Left cardiac atrium (tissue), 4 donors: ENCODE results near the gene MAPK9. TPM values are rescaled to one million over a fixed set of nuclear protein-coding genes. Genes with fewer than 3 reads are reported as not detected.
A peak's percentile ranks its signal among the peaks of the same experiment; 100 is the strongest.

ENCODE experiments used
- ATAC-seq, 2 donors: fragments of 200-7000 bp; cut with Tn5 transposase; one replicate each; pipeline ENCODE4 v1.9.1; 2020; ENCODE audit warnings: mild to moderate bottlenecking in 2 of 2, moderate library complexity in 2 of 2
- DNase-seq: peaks from one replicate; pipeline ENCODE4 v3.0.0-alpha.2; 2020
- intact Hi-C, 2 donors: fragments of 100-400 bp; cut with DNase I; formaldehyde crosslinking; loops; one replicate each; pipeline versions ENCODE4 v1.14.1 to v1.15.1; 2022 to 2023
- total RNA-seq, 2 donors: library from RNA; stranded (reverse); fragmentation: NEBNext Ultra II Directional; extraction: Animal tissue kit (Norgen Biotek cat#: 25700); gene quantifications; one replicate each; pipeline ENCODE4 v1.2.1, GENCODE V29; 2021
- donor health status: DM: no; HTN: yes; CAD: no.
- donor health status: DM: no; HTN: yes; CAD: no; lungs with severe emphysema.
- donor health status: DM: yes; HTN: yes; CAD: no.
- donor health status: Dilated cardiomyopathy.

The MAPK9 gene
- total RNA-seq, 2 donors from 2014 or later = 33.8 to 38.8 TPM

GRCh38 chr5:180253036-180253824 is 38.7 kb downstream of the MAPK9 start:
- ATAC-seq = no peak
- DNase-seq = no peak
- intact Hi-C loops = no loop called here

GRCh38 chr5:180251887-180252286 is 40.0 kb downstream of the MAPK9 start:
- ATAC-seq (no peak), DNase-seq (no peak)
- intact Hi-C loops = no loop called here

GRCh38 chr5:180251141-180251540 is 40.7 kb downstream of the MAPK9 start:
- peak in 1 of 2 donors; percentile 53 for ATAC-seq
- intact Hi-C loops = no loop called here
- DNase-seq = no peak

GRCh38 chr5:180250329-180250728 is 41.6 kb downstream of the MAPK9 start:
- intact Hi-C loops = no loop called here
- no peak for ATAC-seq
- no peak for DNase-seq

DNA sequence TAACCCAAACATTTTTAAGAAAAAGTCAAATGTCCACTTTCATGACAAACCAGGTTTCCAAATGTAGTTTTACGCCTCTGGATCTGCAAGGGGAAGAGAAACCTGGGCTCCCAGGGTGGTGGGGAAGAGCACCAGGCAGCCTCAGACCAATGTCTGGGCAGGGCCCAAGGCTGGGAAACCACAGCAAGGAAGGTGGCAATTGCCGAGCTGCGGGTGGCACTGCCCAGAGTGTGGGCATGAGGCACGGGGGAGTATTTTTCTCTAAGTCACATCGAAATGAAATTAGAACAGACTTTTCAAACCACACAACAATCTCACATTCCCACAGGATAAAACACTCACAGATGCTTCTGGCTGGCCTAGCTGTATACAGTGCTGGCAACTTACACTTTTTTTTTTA is 50.3 kb downstream of the MAPK9 start:
- DNase-seq (no peak), ATAC-seq (no peak)
- intact Hi-C loops = no loop called here

DNA sequence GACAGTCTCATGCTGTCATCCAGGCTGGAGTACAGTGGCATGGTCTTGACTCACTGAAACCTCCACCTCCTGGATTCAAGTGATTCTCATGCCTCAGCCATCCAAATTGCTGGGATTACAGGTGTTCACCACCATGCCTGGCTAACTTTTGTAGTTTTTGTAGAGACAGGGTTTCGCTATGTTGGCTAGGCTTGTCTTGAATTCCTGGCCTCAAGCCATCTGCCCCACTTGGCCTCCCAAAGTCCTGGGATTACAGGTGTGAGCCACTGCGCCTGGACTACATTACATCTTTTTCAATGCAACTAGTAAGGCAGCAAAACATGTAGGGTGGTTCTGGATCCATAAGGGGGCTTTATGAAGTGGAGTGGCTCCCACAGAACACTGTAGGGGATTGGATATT is 53.3 kb downstream of the MAPK9 start:
- DNase-seq (no peak), ATAC-seq (no peak)
- intact Hi-C loops = no loop called here

DNA sequence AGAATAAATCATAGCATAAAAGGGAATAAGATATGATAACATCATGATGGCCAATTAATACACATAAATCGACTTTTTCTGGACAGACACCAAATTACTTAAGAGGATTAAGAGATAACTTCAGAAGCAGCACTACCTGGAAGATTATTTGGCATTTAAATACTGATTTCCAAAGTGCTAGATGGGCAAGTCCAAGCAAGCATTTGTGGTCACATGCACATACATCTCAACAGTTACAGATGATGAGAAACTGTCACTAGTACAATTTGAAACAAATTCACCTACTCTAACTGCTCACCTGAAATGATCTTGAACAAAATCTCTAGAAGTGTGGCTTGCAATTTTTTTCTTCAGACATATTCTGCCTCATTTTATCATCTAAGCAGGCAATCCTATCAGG is 56.0 kb downstream of the MAPK9 start:
- intact Hi-C loops = no loop called here
- ATAC-seq (no peak), DNase-seq (no peak)

DNA sequence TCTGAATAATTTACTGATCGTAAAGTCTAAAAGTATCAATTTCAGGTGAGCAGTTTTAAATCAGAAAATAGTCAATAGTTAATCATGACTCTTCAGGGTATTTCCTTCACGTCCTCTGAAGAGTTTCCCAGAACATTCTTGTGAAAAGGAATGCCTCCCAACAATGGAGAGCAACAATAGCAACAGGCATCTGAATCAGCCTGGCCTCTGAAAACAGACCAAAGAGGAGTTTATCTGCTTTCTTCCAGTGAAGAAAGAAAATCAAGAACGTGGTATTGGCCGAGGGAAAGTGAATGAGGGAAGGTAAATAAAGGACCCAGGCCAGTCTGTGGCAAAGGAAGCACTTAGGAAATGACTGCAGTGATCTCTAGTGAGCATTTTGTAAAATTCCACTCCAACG is 56.8 kb downstream of the MAPK9 start:
- intact Hi-C loops = no loop called here
- DNase-seq (no peak), ATAC-seq (no peak)

GRCh38 chr5:180234271-180234670 is 57.6 kb downstream of the MAPK9 start:
- intact Hi-C loops = no loop called here
- DNase-seq = no peak
- no peak for ATAC-seq

- ATAC-seq (no peak), DNase-seq (no peak)
- intact Hi-C loops = no loop called here
Observed at GRCh38 chr5:180233729-180234128, 58.2 kb downstream of the MAPK9 start.

GRCh38 chr5:180230017-180230416 is 61.9 kb downstream of the MAPK9 start:
- ATAC-seq (no peak), DNase-seq (no peak)
- intact Hi-C loops = no loop called here

- intact Hi-C loops = no loop called here
Observed at GRCh38 chr5:180222056-180222455, 69.8 kb downstream of the MAPK9 start.

DNA sequence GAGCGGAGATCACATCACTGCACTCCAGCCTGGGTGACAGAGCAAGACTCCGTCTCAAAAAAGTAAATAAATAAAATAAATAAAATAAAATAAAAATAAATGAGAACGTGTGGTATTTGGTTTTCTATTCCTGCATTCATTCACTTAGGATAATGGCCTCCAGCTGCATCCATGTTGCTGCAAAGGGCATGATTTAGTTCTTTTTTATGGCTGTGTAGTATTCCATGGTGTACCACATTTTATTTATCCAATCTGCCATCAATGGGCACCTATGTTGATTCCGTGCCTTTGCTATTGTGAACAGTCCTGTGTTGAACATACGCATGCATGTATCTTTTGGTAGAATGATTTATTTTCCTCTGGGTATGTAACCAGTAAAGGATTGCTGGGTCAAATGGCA is 74.1 kb downstream of the MAPK9 start:
- ATAC-seq = no peak
- intact Hi-C loops = no loop called here
- DNase-seq = no peak

More at GRCh38 chr5:180222056-180222455, 69.8 kb downstream of the MAPK9 start:
- DNase-seq = no peak
- no peak for ATAC-seq

- intact Hi-C loops = no loop called here
- DNase-seq = no peak
- no peak for ATAC-seq
Observed at GRCh38 chr5:180216646-180217171, 75.2 kb downstream of the MAPK9 start.

GRCh38 chr5:180215783-180216630 is 75.9 kb downstream of the MAPK9 start:
- no peak for DNase-seq
- intact Hi-C loops = no loop called here
- no peak for ATAC-seq

- ATAC-seq (no peak), DNase-seq (no peak)
- intact Hi-C loops = no loop called here
Observed at GRCh38 chr5:180214870-180215770, 76.8 kb downstream of the MAPK9 start.

DNA sequence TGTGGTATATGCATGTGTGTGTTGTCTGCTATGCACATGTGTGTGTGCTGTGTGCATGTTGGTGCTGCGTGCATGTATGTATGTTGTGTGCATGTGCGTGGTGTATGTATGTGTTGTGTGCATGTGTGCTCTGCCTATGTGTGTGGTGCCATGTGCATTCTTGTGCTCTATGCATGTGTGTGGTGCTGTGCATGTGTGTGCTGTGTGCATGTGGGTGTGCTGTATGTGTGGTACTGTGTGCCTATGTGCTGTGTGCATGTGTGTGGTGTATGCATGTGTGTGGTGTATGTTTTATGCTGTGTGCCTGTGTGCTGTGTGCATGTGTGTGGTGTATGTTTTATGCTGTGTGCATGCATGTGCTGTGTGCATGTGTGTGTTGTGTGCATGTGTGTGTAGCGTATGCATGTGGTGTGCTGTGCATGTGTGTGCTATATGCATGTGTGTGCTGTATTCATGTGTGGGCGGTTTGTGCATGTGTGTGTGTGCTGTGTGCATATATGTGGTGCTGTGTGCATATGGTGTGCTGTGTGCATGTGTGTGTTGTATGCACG is 78.2 kb downstream of the MAPK9 start:
- no peak for ATAC-seq
- intact Hi-C loops = no loop called here
- no peak for DNase-seq

DNA sequence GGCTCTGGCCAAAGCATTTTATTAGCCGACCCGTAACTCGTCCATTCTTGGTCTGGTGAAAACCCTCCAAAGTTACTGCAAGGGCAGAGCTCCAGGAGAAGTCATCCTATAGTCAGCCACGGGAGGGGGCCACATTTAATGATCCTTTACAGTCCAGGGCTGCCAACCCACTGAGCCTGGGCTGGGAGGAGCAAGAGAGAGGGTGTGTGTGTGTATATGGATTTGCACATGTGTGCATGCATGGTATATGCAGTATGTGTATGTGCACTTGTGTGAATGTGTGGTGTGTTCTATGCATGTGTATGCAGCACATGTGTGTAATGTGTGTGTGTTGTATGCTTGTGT is 78.7 kb downstream of the MAPK9 start:
- no peak for ATAC-seq
- DNase-seq = no peak
- intact Hi-C loops = no loop called here
